ENCODE results near the gene HNRNPUL1.

The HNRNPUL1 gene

GRCh38 chr19:41223431-41224234 is 40.5 kb upstream of the HNRNPUL1 start:
- TF ChIP-seq FOXM1 (IDR thresholded peaks at IDR 0.05; ENCODE audit: borderline replicate concordance, low read depth), result no peak
- TF ChIP-seq ZBTB7A (IDR thresholded peaks at IDR 0.05; ENCODE audit: low read depth), result peak; percentile 78; the same call in 1 of the 2 replicates
- no peak for TF ChIP-seq CREB1 (IDR thresholded peaks at IDR 0.05; ENCODE audit: low read depth)
- peak; percentile 43; the same call in 1 of the 2 replicates for TF ChIP-seq TCF12 (IDR thresholded peaks at IDR 0.05; ENCODE audit: low read depth)
- TF ChIP-seq TEAD4 (IDR thresholded peaks at IDR 0.05), result peak; percentile 82
- TF ChIP-seq CEBPB (IDR thresholded peaks at IDR 0.05), result no peak
- TF ChIP-seq MAX (IDR thresholded peaks at IDR 0.05), result no peak
- TF ChIP-seq EP300 (IDR thresholded peaks at IDR 0.05; ENCODE audit: borderline replicate concordance), result peak; percentile 40; the same call in 1 of the 2 replicates

- TF ChIP-seq TAF1 (IDR thresholded peaks at IDR 0.05; ENCODE audit: low read depth) (no peak), TEAD4 (IDR thresholded peaks at IDR 0.05) (no peak), YY1 (IDR thresholded peaks at IDR 0.05; ENCODE audit: low read depth) (no peak), ZBTB7A (IDR thresholded peaks at IDR 0.05; ENCODE audit: low read depth) (no peak), EP300 (IDR thresholded peaks at IDR 0.05; ENCODE audit: borderline replicate concordance) (no peak), CREB1 (IDR thresholded peaks at IDR 0.05; ENCODE audit: low read depth) (no peak), NFIC (IDR thresholded peaks at IDR 0.05) (no peak), MAX (IDR thresholded peaks at IDR 0.05) (no peak), CEBPB (IDR thresholded peaks at IDR 0.05) (no peak), REST (IDR thresholded peaks at IDR 0.05; ENCODE audit: low read depth) (no peak), RAD21 (IDR thresholded peaks at IDR 0.05; ENCODE audit: low read depth) (no peak), FOXM1 (IDR thresholded peaks at IDR 0.05; ENCODE audit: borderline replicate concordance, low read depth) (no peak), TCF12 (IDR thresholded peaks at IDR 0.05; ENCODE audit: low read depth) (no peak), USF1 (IDR thresholded peaks at IDR 0.05) (no peak), EGR1 (IDR thresholded peaks at IDR 0.05) (no peak)
Measured at GRCh38 chr19:41224632-41225031, 39.5 kb upstream of the HNRNPUL1 start.

- TF ChIP-seq FOXM1 (IDR thresholded peaks at IDR 0.05; ENCODE audit: borderline replicate concordance, low read depth) (peak; percentile 36; the same call in 1 of the 2 replicates), NFIC (IDR thresholded peaks at IDR 0.05) (no peak), EGR1 (IDR thresholded peaks at IDR 0.05) (no peak), REST (IDR thresholded peaks at IDR 0.05; ENCODE audit: low read depth) (no peak)
Measured at GRCh38 chr19:41225238-41226052, 38.7 kb upstream of the HNRNPUL1 start.

- TF ChIP-seq YY1 (IDR thresholded peaks at IDR 0.05; ENCODE audit: low read depth) (no peak), TAF1 (IDR thresholded peaks at IDR 0.05; ENCODE audit: low read depth) (no peak; the same call in 1 of the 2 replicates), NFIC (IDR thresholded peaks at IDR 0.05) (peak; percentile 59; the same call in 1 of the 2 replicates), MAX (IDR thresholded peaks at IDR 0.05) (peak; percentile 75), FOXM1 (IDR thresholded peaks at IDR 0.05; ENCODE audit: borderline replicate concordance, low read depth) (no peak; the same call in 1 of the 2 replicates), RAD21 (IDR thresholded peaks at IDR 0.05; ENCODE audit: low read depth) (no peak; the same call in 1 of the 2 replicates), EGR1 (IDR thresholded peaks at IDR 0.05) (peak; percentile 72), USF1 (IDR thresholded peaks at IDR 0.05) (peak; percentile 70), CEBPB (IDR thresholded peaks at IDR 0.05) (no peak), REST (IDR thresholded peaks at IDR 0.05; ENCODE audit: low read depth) (no peak), TCF12 (IDR thresholded peaks at IDR 0.05; ENCODE audit: low read depth) (peak; percentile 78; the same call in 1 of the 2 replicates), TEAD4 (IDR thresholded peaks at IDR 0.05) (peak; percentile 73), ZBTB7A (IDR thresholded peaks at IDR 0.05; ENCODE audit: low read depth) (peak; percentile 98), CREB1 (IDR thresholded peaks at IDR 0.05; ENCODE audit: low read depth) (no peak), EP300 (IDR thresholded peaks at IDR 0.05; ENCODE audit: borderline replicate concordance) (peak; percentile 71)
Measured at GRCh38 chr19:41226053-41226873, 37.9 kb upstream of the HNRNPUL1 start.
